Non-pigmented ciliary epithelial cell (primary cell): Measurements from ENCODE around the gene ATXN1.
"Not testable (repeated sequence)": the region's sequence is repeated elsewhere in the genome, so short reads cannot be mapped to it uniquely, and the experiment has no call there.

Experiments used
- DNase-seq: peaks from one replicate; pipeline ENCODE4 v3.0.0-alpha.2; 2010; ENCODE audit warnings: low read depth

Gene ATXN1

GRCh38 chr6:16473184-16473907 lies 287.9 kb downstream of the ATXN1 start:
- DNase-seq = no peak

- peak; percentile 42 for DNase-seq
Measured at GRCh38 chr6:16472349-16473069, 288.8 kb downstream of the ATXN1 start.

- no peak for DNase-seq
Measured at GRCh38 chr6:16471910-16472297, 289.4 kb downstream of the ATXN1 start.

GRCh38 chr6:16471222-16471909 lies 289.9 kb downstream of the ATXN1 start:
- DNase-seq = no peak

GRCh38 chr6:16470502-16471221 lies 290.6 kb downstream of the ATXN1 start:
- no peak for DNase-seq

GRCh38 chr6:16468991-16469615 lies 292.2 kb downstream of the ATXN1 start:
- DNase-seq = no peak

- DNase-seq = no peak
Measured at GRCh38 chr6:16466800-16467553, 294.3 kb downstream of the ATXN1 start.

GRCh38 chr6:16464045-16464444 lies 297.2 kb downstream of the ATXN1 start:
- no peak for DNase-seq

- DNase-seq = not testable (repeated sequence)
Measured at GRCh38 chr6:16463246-16463645, 298.0 kb downstream of the ATXN1 start.

GRCh38 chr6:16461491-16461890 lies 299.8 kb downstream of the ATXN1 start:
- no peak for DNase-seq

GRCh38 chr6:16459472-16459871 lies 301.8 kb downstream of the ATXN1 start:
- DNase-seq = not testable (repeated sequence)

- DNase-seq = no peak
Measured at GRCh38 chr6:16452348-16452747, 308.9 kb downstream of the ATXN1 start.

GRCh38 chr6:16450821-16451220 lies 310.4 kb downstream of the ATXN1 start:
- DNase-seq = no peak

- DNase-seq = peak; percentile 86
Measured at GRCh38 chr6:16450285-16450684, 311.0 kb downstream of the ATXN1 start.

- no peak for DNase-seq
Measured at GRCh38 chr6:16446273-16446672, 315.0 kb downstream of the ATXN1 start.

GRCh38 chr6:16442031-16442430 lies 319.2 kb downstream of the ATXN1 start:
- no peak for DNase-seq

GRCh38 chr6:16441262-16441661 lies 320.0 kb downstream of the ATXN1 start:
- DNase-seq = no peak

GRCh38 chr6:16440636-16441212 lies 320.5 kb downstream of the ATXN1 start:
- DNase-seq = no peak

- DNase-seq = no peak
Measured at GRCh38 chr6:16438718-16439591, 322.3 kb downstream of the ATXN1 start.

GRCh38 chr6:16437984-16438383 lies 323.3 kb downstream of the ATXN1 start:
- DNase-seq = no peak
